GM18519 (cell line): ENCODE results near the gene SHF.
"Not testable (repeated sequence)": the region's sequence is repeated elsewhere in the genome, so short reads cannot be mapped to it uniquely, and the experiment has no call there.

ENCODE experiments used
- ATAC-seq: cut with Tn5 transposase; IDR thresholded peaks from one replicate; pipeline ENCODE4 v1.9.1; 2021; ENCODE audit warnings: mild to moderate bottlenecking, moderate library complexity; ENCODE audit not compliant: unreplicated experiment, low FRiP score

The SHF gene

GRCh38 chr15:45187894-45188830 is at the start of gene SHF:
SHF (minus strand) TSS chr15:45187966; CDS start chr15:45187951, 15 bp downstream.
- ATAC-seq, result no peak

- ATAC-seq, result not testable (repeated sequence)
Observed at GRCh38 chr15:45236806-45237205, 49.0 kb upstream of the SHF start.

- ATAC-seq, result no peak
Observed at GRCh38 chr15:45234562-45235235, 46.9 kb upstream of the SHF start.

GRCh38 chr15:45231864-45232562 is 44.2 kb upstream of the SHF start:
- ATAC-seq, result no peak

GRCh38 chr15:45231132-45231531 is 43.4 kb upstream of the SHF start:
- no peak for ATAC-seq

- no peak for ATAC-seq
Observed at GRCh38 chr15:45230245-45230965, 42.6 kb upstream of the SHF start.

- no peak for ATAC-seq
Observed at GRCh38 chr15:45228931-45229330, 41.2 kb upstream of the SHF start.

GRCh38 chr15:45225506-45226273 is 37.9 kb upstream of the SHF start:
- no peak for ATAC-seq

- ATAC-seq, result no peak
Observed at GRCh38 chr15:45224621-45225217, 37.0 kb upstream of the SHF start.

GRCh38 chr15:45221967-45222366 is 34.2 kb upstream of the SHF start:
- ATAC-seq, result no peak

- ATAC-seq, result no peak
Observed at GRCh38 chr15:45221053-45221599, 33.4 kb upstream of the SHF start.

GRCh38 chr15:45212493-45212892 is 24.7 kb upstream of the SHF start:
- ATAC-seq, result no peak

- no peak for ATAC-seq
Observed at GRCh38 chr15:45205192-45205591, 17.4 kb upstream of the SHF start.

GRCh38 chr15:45203182-45203581 is 15.4 kb upstream of the SHF start:
- ATAC-seq, result no peak

- no peak for ATAC-seq
Observed at GRCh38 chr15:45201869-45202268, 14.1 kb upstream of the SHF start.

GRCh38 chr15:45201557-45201859 is 13.7 kb upstream of the SHF start:
- no peak for ATAC-seq

- no peak for ATAC-seq
Observed at GRCh38 chr15:45200799-45201556, 13.2 kb upstream of the SHF start.

- peak; percentile 30 for ATAC-seq
Observed at GRCh38 chr15:45200001-45200798, 12.4 kb upstream of the SHF start.
